Measurements from ENCODE around the gene TRPV5. TPM values are rescaled to one million over a fixed set of nuclear protein-coding genes. Genes with fewer than 3 reads are reported as not detected.

TRPV5 gene
- total RNA-seq, 1 donor from 2014 or later: 0.10 TPM

DNA sequence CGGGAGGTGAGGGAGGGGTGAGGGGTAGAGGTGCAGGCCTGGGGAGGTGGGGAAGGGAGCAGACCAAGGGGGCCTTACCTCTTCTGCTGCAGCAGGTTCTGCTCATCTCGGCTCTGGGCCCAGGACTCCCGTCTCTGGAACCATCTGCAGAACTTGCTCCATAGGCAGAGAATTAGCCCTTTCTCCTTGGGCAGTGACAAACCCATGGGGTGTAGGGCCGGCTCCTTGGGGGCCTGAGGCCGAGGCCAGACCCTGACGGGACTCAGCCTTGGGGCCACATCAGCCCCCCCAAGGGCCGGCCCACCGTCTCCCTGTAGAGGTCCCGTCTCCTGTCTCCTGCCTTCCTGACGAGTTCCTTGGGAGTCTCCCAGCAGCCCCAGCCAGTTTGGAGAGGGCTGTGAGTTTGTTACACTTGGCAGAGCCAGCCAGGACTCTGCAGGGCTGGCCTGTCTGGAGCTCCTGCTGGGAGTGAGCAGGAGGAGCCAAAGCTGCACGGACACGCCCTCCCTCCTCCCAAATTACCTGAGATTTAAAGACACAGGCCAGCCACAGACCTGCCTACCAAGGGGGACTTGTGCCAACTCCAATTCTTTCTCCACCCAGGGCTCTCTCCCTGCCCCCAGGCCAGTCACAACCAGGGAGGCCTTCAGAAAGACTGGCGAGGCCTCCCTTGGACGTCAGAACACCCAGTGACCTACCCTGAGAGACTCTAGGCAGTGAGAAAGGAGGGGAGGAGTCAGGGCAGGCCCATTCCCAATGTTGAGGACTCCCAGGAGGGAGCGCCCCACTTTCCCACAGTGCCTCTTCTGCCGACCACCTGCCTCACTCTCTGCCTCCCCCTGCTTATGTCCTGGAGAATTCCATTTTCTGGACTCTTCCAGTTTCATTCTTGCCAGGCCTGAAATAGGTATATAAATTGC lies 48.0 kb downstream of the TRPV5 start, which contains the start of gene TRPV6:
Gene TRPV6, minus strand, starts transcription at position 435 of the 920 bp plus-strand sequence.
- DNase-seq: no peak

DNA sequence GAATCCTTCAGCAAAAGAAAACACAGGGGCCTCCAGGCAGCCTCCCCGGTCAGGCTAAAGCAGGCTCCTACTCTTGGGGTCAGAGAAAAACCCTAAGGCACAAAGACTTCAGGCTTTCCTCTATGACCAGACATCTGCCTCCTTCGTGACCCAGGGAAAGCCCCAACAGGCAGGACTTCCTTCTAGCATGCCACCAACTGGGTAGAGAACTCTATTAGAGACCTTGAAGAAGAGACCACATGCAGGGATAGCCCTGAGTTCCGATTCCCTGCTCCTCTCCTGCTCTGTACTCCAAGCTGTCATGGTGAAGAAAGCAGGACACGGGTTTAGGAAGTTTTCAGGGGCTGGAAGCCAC lies 49.3 kb downstream of the TRPV5 start:
- DNase-seq: no peak

DNA sequence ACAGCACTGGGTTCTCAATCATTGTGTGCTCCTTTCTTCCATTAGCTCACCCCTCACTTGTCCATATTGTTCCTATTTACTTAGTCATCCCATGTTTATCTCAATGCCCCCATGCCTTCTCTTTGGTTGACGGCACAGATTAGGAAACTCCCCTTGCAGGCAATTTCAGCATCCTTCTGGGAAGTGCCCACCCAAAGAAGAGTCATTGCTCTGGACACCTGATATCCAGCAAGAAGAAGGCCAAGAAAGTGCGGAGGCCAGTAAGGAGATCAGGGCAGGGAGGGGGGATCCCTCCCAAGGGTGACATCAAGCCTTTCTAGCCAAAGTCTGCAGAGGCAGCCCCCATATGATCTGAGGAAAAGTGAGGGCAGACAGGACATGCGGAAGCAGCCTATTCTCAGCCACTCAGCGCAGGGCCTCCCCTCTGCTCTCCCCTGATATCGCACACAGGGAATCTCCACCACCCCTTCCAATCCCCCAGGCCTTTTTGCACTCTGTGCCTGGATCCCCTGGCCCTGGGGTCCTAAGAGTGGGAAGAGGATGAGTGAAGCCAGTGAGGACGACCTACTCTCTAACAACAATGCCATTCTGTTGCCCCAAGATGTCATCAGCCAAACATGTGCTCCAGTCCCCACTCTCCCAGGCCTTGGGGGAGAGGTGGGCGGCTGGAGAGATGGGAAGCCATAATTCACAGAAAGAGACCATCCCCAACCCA lies 49.8 kb downstream of the TRPV5 start:
- no peak for DNase-seq

DNA sequence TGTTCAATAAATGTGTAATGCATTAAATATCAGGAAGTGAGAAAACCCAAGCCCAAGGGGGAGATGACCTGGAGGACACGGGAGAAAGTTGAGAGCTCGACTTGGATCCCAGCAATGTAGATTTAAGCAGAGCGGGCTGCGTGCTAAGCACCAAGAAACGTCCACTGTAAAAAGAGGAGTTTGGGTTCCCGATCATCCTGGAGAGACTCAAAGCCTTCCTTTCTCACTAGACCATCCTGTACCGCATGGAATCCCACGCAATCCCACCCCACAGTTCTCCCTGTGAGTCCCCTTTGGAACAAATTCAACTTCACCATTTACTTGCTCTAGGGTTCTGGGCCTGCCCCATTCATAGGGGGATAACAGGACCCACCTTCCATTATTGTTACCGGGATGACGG lies 50.4 kb downstream of the TRPV5 start:
- no peak for DNase-seq

DNA sequence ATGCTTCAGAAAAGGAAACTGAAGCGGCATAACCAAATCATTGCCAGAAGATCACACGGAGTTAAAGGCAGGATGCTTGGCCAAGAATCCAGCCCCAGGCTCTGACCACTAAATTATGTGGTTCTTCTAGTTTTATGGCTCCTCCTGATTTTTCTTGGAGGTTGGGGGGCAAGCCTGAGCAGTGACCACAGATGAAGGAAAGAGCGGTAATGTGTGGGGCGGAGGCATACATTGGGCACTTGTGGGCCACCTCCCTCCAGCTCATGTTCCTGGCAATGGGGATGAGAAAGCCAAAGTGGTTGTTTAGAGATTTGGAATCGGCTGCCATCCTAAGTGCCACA lies 51.2 kb downstream of the TRPV5 start:
- DNase-seq: no peak

DNA sequence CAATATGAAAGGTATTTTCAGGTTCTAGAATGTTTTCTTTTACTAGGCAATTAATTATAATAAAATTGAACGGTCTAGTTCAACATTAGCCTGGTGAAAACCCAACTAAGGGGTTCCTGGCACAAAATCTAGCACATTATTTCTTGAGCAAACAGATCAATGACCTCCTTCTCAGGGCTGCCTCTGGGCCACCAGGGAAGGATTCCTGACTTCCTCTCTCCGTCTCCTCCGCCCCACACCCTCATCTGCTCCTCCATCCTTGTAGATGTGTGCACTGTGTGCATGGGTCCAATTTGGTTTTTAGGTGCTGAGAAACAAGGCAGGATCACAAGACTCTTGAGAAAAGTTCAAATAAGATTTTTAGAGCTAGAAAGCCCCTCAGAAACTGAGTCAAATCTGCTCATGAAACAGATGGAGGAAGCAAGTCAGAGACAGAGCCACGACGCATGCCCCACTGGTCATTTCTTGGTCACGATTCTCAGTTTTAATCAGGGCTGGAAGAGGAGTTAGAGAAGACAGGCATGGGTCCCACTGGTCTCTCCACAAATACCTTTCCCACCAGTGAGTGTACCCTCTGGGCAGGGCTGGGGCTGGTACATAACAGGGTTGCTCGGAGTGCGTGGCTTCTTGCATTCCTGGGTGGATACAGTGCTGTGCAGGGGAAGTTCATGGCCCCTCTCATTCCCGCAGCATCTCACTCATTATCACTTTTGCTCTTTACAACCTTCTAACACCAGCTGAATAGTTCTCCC lies 51.8 kb downstream of the TRPV5 start:
- DNase-seq: no peak

DNA sequence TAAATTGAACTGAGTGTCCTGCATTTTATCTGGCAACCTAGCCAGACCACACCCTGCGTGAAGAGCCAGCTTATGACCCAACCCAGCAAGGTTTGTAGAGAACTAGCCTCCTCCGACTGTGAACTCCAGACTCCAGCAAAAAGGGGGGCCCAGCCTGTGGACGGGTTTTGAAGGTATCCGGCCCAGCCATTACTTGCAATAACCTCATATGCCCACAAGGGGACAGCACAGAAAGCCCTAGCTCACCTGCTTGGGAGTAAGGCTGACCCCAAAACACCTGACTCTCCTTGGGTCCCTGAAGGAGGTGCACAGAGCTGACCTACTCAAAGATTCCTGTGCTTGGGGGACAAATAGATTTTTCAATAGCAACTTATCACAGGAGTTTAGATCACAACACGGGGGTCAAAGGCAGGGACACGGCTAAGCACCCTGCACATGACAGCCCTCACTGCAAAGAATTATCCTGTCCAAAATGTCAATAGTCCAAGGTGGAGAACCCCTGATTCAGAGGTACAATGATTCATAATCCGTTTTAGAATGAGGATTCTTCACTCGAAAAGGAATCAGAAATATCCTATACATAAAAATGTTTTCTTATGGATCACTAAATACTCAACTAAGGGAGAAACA lies 52.6 kb downstream of the TRPV5 start:
- DNase-seq: no peak

DNA sequence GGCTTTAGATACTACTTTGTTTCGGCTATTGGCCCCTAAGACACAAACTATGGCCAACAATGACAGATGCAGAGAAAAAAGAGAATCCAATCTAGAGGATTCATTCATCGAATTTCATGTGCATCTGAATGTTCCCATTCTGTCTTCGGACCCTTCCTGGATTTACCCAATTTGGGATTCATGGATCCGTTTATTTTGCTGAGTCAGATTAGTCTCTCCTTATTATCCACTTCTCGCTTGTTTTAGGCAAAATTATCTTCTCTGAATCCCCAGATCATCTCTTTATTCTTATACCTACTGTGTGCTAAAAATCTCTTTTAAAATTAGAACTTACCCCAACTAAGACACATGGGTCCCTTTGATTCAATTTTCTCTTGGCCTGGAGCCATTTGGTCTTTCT lies 54.5 kb downstream of the TRPV5 start:
- no peak for DNase-seq

DNA sequence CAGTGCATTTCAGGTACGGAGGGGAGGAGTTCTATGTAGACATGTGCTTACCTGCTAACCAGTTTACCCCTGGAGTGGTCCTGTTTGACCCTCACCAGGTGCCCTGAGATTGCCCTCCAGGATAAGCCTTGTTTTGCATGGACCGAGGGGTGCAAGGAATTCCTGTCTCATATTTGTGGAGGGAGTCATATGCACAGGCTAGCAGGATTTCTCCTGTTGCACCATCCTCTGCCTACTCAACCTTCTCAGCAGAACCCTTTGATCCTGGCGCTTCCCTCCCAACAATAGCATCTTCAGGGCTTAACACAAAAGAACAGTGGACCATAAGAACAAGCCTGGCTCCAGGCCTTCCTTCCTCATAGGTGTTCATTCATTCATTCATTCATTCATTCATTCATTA lies 55.2 kb downstream of the TRPV5 start:
- DNase-seq: no peak

DNA sequence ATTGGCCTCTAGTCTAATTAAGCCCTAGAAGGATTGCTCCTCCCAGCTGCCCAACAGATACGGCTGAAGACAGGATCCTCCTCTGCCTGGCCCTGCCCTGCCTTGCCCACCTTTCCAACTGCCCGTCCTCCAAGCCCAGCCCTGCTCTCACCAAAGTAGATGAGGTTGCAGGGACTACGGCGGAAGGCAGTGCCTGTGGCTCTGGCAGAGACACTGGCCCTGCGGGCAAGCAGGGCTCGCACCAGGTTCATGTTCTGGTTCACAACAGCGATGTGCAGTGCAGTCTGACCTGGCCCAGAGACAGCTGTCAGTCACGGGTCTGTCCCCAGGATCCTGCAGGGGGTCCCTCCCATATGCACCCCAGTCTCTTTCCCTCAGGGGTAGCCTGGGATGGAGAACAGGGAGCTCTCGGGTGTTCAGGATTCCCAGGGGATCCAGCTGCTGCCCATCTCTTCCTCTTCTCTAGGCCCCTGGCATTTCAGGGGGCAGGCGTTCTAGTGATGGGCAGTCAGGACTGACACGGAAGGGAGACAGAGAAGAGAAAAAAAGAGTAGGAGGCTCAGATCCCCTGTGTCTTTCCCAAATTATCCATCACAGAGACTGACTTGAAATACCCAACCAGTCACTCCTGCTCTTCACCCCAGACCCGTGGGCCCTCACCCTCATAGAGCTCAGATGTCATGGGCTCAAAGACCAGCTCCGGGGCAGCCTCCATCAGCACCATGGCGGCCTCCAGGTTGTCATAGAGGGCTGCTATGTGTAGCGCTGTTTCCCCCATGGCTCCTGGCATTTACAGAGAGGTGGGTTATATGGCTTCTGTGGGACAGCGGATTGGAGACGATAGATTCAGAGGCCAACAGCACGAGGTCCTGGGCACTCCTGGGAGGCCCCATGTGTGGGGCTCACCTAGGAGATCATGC lies 56.3 kb downstream of the TRPV5 start:
- DNase-seq: no peak

DNA sequence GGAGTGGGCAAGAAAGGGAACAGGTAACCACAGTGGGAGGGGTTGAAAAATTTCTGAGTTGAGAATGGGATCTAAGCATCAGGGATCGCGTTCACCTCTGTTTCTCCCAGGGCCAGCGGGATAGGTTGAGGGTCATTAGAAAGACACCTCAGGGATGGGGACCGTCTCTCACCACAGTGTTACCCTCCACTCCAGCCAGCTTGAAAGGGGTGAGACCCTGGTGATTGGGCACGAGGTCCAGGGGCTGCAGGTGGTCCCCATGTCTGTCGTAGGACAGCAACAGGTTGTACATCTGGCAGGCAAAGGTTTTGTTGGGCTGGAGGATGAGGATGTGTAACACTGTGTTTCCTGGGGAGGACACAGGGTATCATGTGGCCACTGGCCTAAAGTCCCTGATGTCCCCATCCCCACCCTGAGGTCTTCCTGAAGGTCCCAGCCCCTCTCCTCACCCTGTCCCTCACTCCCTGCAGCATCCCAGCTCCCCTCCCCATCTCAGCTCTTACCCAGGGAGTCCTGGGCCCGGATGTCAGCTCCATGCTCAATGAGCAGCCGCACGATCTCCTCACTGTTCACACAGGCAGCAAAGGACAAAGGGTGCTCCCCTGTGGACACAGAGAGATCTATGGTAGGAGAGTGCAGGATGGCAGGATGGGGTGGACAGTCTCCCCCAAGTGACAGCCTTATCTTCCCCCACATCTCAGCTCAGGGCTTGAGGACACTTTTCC lies 57.1 kb downstream of the TRPV5 start:
- DNase-seq: no peak

DNA sequence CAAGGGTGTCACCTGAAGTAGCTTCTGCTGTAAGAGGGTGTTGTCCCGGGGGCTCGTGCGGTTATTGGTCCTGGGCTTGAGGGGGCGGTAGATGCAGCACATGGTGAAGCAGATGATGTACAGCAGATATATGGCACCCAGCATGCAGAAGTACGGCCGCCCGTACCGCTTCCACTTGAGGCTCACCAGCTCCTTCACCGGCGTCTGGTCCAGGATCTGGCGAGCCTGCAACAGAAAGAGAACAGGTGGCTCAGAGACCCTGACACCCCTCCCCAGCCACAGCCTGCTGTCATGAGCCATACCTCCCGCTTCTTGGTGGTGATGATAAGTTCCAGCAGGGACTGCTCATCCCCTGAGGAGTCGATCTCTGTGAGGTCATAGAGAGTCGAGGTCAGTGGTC lies 58.1 kb downstream of the TRPV5 start:
- no peak for DNase-seq

DNA sequence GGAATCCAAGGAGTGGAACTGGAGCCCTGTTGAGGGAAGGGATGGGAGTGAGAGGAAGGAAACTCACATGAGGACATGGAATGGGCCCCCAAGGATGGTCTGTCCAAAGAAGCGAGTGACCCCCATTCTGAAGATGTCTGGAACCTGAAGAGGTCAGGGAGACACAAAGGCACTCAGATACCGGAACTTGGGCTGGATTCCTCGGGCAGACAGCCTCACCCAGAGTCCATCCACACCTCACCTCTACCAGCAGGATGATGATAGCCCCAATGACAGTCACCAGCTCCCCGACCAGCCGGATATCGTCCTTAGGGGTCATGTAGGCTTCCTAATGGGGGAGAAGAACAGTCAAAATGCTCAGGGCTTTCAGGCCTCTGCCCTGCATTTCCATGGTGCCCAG lies 58.7 kb downstream of the TRPV5 start:
- DNase-seq: no peak

DNA sequence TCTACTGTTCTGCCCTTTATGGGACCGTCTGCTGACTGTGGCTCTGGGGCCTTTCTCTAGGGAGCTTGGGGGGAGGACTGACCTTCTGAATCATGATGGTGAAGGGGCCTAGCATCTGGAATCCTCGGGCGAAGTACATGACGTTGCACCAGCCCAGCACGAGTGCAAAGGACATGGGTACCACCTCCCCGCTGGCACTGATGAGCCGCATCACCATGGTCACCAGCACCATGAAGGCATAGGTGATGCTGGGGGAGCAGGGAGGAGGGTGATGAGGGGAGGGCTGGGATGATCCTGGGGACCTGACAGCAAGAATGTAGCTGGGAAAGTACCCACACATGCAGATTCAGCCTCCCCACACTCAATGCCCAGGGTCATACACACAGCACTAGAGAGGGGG lies 59.1 kb downstream of the TRPV5 start:
- no peak for DNase-seq

DNA sequence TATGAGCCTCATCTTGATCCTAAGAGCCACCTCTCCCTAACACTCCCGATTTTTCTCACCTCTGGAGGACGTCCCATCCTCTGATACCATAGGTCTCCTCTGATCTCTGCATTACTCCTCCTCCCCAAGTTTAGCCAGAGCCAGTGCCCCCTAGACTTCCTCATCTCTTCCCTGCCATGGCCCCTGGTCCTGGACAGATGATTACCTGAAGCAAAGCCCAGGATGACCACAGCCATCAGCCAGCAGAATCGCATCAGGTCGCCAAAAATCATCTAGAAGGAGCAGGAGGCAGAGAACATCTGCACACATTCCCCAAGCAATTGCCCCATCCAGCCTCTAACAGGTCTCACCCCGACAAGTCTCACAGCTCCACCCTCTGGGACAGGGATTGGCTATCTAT lies 59.7 kb downstream of the TRPV5 start:
- no peak for DNase-seq

DNA sequence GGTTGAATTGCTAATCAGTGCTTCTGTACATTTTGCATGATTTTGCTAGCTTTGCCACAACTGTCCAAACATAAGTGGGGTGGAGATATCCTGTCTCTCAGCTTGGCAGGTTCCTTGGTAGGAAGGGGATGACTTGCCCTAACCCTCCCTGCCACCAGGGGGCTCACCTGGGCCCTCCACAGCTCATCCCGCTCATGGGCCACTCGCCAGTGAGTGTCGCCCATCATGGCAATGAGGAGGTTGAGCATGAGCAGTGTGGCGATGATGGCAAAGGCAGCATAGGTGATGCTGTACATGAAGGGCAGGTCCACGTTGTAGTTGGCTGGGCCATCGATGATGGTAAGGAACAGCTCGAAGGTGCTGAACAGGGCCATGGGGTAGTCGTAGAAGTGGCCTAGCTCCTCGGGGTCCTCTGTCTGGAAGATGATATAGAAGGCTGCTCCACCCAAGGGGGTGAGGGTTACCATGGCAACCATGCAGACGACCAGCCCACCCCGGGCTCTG lies 60.2 kb downstream of the TRPV5 start:
- DNase-seq: no peak

DNA sequence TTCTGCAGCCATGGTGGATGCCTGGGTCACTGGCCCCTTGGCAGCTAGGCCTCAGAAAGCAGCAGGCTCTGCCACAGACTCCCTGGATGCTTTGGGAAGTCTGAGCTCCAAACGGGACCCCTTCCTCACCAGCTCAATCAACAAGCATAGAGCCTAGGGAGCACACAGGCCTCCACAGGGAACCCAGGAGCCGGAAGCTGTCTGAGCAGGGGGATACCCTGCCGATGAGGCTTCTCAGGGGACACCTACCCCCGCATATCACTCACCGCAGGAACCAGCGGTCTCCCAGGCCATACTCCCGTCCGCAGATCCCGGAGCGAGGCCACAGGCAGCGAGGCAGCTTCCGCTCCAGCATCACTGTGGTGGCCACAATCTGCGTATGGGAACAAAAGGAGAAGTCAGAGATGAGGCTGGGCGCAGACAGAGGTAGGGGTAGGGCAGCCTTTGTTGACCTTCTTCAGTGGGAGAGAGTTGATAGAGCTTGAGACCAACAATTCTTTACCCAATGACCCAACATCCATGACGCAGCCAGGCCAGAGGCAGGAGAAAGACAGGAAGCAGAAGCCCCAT lies 61.4 kb downstream of the TRPV5 start:
- no peak for DNase-seq

DNA sequence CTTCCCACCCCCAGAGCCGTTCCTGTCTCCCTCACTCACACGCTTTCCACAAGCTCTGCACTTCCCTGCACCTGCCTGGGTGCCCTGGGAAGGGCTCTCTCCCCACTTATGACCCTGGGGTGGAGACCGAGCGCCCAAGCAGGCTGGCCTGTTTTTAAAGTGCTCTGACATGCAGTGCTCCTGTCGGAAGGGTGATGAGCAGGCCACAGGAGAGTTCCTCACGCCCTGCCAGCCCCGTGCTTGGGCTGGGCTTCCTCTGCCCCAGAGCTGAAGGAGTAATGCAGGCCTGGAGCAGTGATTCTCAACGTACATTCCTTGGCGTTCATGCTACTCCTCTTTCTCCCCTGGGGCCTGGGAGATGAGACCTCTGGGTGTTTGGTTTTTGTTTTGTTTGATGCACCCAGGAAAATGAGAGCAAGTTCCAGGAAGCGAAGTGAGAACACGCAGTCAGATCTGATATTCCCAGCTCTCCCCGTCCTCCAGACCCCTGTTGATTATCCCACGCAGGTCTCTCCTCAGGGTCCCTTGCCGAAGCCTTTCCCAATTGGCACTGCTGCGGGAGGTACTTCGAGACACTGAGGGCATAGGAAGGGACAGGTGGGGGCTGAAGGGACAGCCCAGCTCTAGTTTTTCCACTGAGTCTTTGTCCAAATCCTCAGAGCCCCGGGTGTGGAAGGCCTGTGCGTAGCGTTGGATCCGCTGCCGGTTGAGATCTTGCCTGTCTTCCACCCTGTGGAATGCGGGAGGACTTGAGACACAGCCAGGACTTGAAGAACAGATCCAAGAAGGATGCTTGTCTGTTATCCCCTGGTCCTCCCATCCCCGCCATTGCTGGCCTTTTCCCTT lies 62.1 kb downstream of the TRPV5 start:
- DNase-seq: no peak

DNA sequence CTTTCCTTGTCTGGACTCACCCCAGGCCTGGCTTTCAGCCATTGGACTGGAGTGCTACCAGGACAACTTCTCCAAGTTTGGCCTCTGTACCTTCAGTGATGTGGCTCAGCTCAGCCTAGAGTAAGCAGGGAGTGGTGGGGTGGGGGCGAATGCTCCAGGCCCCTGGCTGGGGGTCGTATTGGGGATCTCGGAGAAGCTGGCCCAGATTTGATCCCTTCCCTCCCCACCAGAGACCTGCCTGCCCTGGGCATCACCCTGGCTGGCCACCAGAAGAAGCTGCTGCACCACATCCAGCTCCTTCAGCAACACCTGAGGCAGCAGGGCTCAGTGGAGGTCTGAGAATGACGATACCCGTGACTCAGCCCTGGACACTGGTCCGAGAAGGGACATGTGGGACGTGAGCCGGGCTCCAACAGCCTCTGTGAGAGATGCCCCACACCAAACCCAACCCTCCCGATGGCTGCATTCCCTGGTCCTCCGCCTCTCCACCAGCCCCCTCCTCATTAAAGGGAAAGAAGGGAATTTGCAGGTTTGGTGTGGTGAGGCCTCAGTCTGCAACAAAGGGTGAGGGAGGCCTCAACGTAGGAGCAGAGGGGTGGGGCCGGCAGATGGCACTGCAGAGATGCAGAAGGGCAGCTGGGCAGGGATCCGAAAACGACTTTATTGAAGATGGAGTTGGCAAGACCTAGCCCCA lies 62.8 kb downstream of the TRPV5 start:
- DNase-seq: no peak

Data from skin of body (tissue), 2 donors.